Choroid plexus epithelial cell (primary cell): Measurements from ENCODE around the gene CCDC85C.

Experiments
- DNase-seq: peaks from one replicate; pipeline ENCODE4 v3.0.0-alpha.2; 2010; ENCODE audit warnings: low read depth
- H3K4me3 ChIP-seq: 2 replicates; pipeline ENCODE4 v1.5.1; 2011; ENCODE audit warnings: low read depth, mild to moderate bottlenecking, control low read depth, low read length, moderate library complexity
- TF ChIP-seq, protein P1 (sequence below): conservative IDR thresholded peaks from 2 replicates; pipeline ENCODE4 v1.5.1; 2011; ENCODE audit warnings: low read depth, mild to moderate bottlenecking, control low read depth, inconsistent platforms, low read length, moderate library complexity

CCDC85C gene

DNA sequence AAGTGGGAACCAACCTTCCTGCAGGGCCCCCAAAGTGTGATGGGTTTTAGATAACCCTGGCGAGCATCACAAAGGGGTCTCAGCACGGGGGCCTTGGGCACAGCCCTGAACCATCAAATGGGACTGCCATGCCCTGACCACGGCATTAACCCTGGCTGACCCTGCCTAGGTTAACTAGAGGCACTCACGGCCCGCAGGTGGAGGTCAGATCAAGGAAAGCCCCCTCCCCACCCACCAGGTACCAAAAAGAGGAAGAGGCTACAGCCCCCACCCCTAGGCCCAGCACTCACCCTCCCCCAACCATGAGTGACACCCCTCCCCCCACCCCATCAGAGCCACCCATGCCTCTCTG lies 80.3 kb downstream of the CCDC85C start:
- TF ChIP-seq, protein P1, sequence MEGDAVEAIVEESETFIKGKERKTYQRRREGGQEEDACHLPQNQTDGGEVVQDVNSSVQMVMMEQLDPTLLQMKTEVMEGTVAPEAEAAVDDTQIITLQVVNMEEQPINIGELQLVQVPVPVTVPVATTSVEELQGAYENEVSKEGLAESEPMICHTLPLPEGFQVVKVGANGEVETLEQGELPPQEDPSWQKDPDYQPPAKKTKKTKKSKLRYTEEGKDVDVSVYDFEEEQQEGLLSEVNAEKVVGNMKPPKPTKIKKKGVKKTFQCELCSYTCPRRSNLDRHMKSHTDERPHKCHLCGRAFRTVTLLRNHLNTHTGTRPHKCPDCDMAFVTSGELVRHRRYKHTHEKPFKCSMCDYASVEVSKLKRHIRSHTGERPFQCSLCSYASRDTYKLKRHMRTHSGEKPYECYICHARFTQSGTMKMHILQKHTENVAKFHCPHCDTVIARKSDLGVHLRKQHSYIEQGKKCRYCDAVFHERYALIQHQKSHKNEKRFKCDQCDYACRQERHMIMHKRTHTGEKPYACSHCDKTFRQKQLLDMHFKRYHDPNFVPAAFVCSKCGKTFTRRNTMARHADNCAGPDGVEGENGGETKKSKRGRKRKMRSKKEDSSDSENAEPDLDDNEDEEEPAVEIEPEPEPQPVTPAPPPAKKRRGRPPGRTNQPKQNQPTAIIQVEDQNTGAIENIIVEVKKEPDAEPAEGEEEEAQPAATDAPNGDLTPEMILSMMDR = no peak
- no peak for DNase-seq
- no peak overlapping the region for H3K4me3 ChIP-seq

DNA sequence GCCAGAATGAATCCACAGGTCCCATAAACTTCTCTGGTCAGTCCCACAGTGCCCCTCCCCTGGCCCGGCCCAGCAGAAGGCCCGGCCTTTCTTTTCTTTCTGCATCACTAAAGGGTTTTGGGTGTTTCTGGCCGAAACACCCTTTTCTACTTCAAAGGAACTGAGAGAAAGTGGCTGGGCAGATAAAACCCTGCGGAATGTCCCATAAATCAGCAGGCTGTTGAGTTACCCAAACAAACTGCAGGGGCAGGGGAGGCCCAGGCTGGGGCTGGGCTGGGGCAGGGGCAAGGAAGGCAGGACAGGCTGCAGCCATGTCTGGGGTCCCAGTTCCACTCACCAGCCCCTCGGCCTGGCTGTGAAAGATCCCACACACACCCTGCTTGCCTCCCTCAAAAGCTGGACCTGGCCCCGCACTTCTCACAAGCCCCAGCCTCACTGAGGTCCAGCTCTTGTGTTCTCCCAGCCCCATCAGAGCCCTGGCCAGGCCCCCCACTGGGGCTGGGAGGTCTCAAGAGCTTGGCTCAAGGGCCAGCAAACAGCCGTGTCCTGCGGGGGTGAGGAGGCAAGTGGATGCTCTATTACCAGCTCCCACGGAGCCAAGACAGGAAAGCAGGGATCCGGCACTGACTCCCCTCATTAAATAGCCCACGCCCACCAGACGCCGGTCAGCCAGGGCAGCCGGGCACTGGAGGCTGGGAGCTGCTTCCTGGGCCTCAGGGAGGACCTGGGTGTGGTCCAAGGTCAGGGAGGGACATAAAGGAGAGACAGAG lies 80.9 kb downstream of the CCDC85C start:
- DNase-seq = peak; percentile 38
- TF ChIP-seq, protein P1 = no peak
- no peak overlapping the region for H3K4me3 ChIP-seq

DNA sequence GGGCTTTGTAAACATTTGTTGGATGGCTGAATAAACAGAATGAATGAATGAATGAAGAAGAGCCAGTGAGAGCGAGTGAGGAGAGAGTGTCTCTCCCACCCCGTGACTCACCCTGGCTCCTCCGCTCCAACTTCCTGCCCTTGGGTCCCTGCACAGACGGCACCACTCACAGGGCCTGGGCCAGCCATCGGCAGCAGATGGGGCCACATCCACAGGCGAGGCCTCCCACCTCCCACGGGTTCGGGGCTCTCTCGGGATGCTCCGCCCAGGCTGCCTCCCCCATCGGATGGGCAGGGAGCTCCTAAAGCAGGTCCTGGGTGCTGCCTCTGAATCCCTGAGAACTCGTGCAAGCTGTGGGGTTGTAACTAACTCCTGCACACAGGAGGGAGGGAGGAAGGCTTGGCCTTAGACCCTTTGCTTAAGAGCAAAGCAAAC lies 81.5 kb downstream of the CCDC85C start:
- no peak overlapping the region for H3K4me3 ChIP-seq
- TF ChIP-seq, protein P1 = no peak
- peak; percentile 44 for DNase-seq

DNA sequence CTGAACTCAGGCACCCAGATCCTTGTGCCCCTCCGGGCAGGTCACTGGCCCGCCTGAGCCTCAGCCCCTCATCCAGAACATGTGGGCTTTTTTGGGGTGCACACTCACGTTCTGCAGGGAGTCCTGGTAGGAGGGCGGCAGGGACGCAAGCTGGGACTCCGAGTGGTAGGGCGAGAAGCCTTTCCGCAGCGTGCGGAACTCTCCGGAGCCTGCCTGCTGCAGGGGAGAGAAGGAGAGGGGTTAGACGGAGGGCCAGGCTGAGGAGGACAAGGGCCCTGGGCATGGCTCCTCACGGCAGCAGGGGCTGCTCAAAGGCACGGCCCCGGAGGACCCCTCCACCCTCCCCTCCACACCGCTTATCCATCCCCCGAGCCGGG lies 82.0 kb downstream of the CCDC85C start:
- H3K4me3 ChIP-seq = no peak overlapping the region
- TF ChIP-seq, protein P1 = no peak
- no peak for DNase-seq

DNA sequence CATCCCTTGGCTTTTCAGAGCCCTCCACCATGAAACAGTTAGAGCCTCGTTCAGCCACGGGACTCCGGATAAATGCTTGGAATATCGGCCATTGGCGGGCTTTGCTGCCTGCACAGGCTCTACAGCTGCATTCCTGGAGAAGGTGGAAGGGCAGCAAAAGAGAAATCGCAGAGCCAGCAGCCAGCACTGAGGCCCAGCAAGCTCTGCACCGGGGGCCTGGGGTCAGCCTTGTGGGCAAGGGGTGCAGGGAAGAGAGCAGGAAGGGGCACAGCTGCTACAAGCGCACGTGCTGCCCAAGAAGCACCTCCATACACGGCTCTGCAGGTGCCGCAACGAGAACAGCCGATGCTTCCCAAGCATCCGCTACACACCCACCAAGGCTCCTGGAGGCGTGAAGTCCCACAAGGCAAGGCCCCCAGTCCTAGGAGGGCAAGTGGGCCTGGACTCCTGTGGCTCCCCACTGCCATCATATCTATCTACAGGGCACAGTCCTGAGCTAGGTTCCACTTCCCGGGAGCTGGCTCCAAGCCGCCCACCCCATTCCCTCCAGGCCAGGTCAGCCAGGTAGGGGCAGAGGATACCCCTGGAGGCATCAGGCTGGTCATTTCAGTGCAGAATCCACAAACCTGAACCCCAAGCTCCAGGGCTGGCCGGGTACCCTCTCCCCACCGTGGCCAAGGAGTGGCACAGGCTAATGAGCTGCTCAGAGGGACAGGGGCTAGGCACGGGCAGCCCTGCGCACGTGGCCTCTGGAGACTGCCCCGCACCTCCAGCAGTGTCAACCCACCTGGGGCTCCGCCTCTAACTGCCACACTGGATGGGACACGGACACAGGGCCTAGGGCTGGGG lies 82.6 kb downstream of the CCDC85C start:
- no peak overlapping the region for H3K4me3 ChIP-seq
- DNase-seq = no peak
- TF ChIP-seq, protein P1 = no peak

DNA sequence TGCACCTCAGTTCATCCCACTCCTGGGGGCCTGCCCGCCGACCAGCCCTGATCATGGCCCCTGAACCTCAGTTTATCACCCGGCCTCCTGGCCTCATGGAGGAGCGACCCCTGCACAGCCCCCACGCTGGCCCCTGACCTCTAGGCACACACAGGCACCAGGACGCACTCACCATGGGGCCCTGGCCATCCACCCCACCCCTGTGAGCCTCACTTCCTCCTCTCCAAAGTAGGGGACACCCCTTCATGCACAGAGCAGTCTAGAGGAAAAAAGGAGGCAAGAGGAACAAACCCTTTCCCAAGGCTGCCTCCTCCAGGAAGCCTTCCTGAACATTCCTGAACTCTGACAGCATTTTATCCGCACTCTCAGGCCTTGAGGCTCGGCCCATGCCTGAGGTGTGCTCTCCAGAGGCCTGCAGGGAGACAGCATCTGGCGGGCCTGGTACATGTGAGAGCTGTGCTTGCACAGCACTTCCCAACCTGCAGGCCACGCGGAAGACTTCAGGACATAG lies 83.4 kb downstream of the CCDC85C start:
- TF ChIP-seq, protein P1 = no peak
- DNase-seq = no peak
- no peak overlapping the region for H3K4me3 ChIP-seq
